KMS-11 (cell line): Measurements from ENCODE around the gene FOXN3.

Experiments
- H2AFZ ChIP-seq: fragments of 200-600 bp; sonication (generic); 2 replicates; pipeline ENCODE4 v1.6.1; 2016; ENCODE audit warnings: antibody characterized with exemption, mixed run types, low read depth
- H3K27ac ChIP-seq: fragments of 200-600 bp; sonication (generic); 2 replicates; pipeline ENCODE4 v1.6.1; 2016; ENCODE audit warnings: mild to moderate bottlenecking, mixed run types
- H3K27me3 ChIP-seq: fragments of 200-600 bp; sonication (generic); 2 replicates; pipeline ENCODE4 v1.6.1; 2017; ENCODE audit warnings: mild to moderate bottlenecking, low read depth, mixed run types, moderate library complexity; ENCODE audit not compliant: insufficient read depth
- H3K36me3 ChIP-seq: fragments of 200-600 bp; sonication (generic); 2 replicates; pipeline ENCODE4 v1.6.1; 2017; ENCODE audit warnings: mild to moderate bottlenecking, mixed run types; ENCODE audit not compliant: insufficient read depth
- H3K4me1 ChIP-seq: fragments of 200-600 bp; sonication (generic); 2 replicates; pipeline ENCODE4 v1.6.1; 2016; ENCODE audit warnings: mild to moderate bottlenecking, low read depth, mixed run types; ENCODE audit not compliant: poor library complexity, severe bottlenecking
- H3K4me2 ChIP-seq: fragments of 200-600 bp; sonication (generic); 2 replicates; pipeline ENCODE4 v1.7.0; 2016; ENCODE audit warnings: mild to moderate bottlenecking, mixed run types
- H3K4me3 ChIP-seq: fragments of 200-600 bp; sonication (generic); IDR thresholded peaks from 2 replicates; pipeline ENCODE4 v1.6.1; 2017; ENCODE audit warnings: low read depth, low read length, mixed read lengths; ENCODE audit not compliant: insufficient read depth
- H3K79me2 ChIP-seq: fragments of 200-600 bp; sonication (generic); 2 replicates; pipeline ENCODE4 v1.6.1; 2016; ENCODE audit warnings: low read depth, mixed run types; ENCODE audit not compliant: insufficient read depth
- H3K9ac ChIP-seq: fragments of 200-600 bp; sonication (generic); 2 replicates; pipeline ENCODE4 v1.6.1; 2016; ENCODE audit warnings: mild to moderate bottlenecking, mixed run types
- H4K20me1 ChIP-seq: fragments of 200-600 bp; sonication (generic); 2 replicates; pipeline ENCODE4 v1.6.1; 2016; ENCODE audit warnings: mild to moderate bottlenecking, mixed run types; ENCODE audit not compliant: insufficient read depth
- CTCF ChIP-seq: fragments of 200-600 bp; sonication (generic); conservative IDR thresholded peaks from 2 replicates; pipeline ENCODE4 v1.6.1; 2017; ENCODE audit warnings: low read depth, mild to moderate bottlenecking, antibody characterized with exemption, low read length, moderate library complexity, mixed read lengths

The FOXN3 gene

GRCh38 chr14:89242652-89243279 lies 174.3 kb downstream of the FOXN3 start:
- no peak overlapping the region for H3K27ac ChIP-seq
- H3K9ac ChIP-seq, result no peak overlapping the region
- no peaks in the 10 kb centered on the region for H3K36me3 ChIP-seq
- H4K20me1 ChIP-seq, result no peaks in the 10 kb centered on the region
- no peak for TF ChIP-seq CTCF
- H3K27me3 ChIP-seq, result no peaks in the 10 kb centered on the region
- H2AFZ ChIP-seq, result no peak overlapping the region
- no peak overlapping the region for H3K4me3 ChIP-seq
- no peaks in the 10 kb centered on the region for H3K79me2 ChIP-seq
- no peak overlapping the region for H3K4me2 ChIP-seq
- H3K4me1 ChIP-seq, result no peaks in the 10 kb centered on the region

- no peaks in the 10 kb centered on the region for H3K79me2 ChIP-seq
- H3K4me2 ChIP-seq, result no peak overlapping the region
- H4K20me1 ChIP-seq, result no peaks in the 10 kb centered on the region
- no peak overlapping the region for H3K4me3 ChIP-seq
- no peak overlapping the region for H2AFZ ChIP-seq
- no peaks in the 10 kb centered on the region for H3K4me1 ChIP-seq
- no peak for TF ChIP-seq CTCF
- H3K27ac ChIP-seq, result no peak overlapping the region
- H3K27me3 ChIP-seq, result no peaks in the 10 kb centered on the region
- H3K36me3 ChIP-seq, result no peaks in the 10 kb centered on the region
- H3K9ac ChIP-seq, result no peak overlapping the region
Observed at GRCh38 chr14:89241934-89242651, 174.9 kb downstream of the FOXN3 start.

GRCh38 chr14:89241257-89241656 lies 175.8 kb downstream of the FOXN3 start:
- Histone ChIP-seq H3K4me1 (no peaks in the 10 kb centered on the region), H3K4me3 (no peak overlapping the region), H4K20me1 (no peaks in the 10 kb centered on the region), H3K4me2 (no peak overlapping the region), H3K36me3 (no peaks in the 10 kb centered on the region), H2AFZ (no peak overlapping the region), H3K27me3 (no peaks in the 10 kb centered on the region), H3K9ac (no peak overlapping the region), H3K79me2 (no peaks in the 10 kb centered on the region), H3K27ac (no peak overlapping the region)
- TF ChIP-seq CTCF, result no peak

- no peaks in the 10 kb centered on the region for H3K79me2 ChIP-seq
- H3K4me2 ChIP-seq, result no peak overlapping the region
- no peak overlapping the region for H3K9ac ChIP-seq
- H3K4me1 ChIP-seq, result no peaks in the 10 kb centered on the region
- H3K27me3 ChIP-seq, result no peaks in the 10 kb centered on the region
- H2AFZ ChIP-seq, result no peak overlapping the region
- no peaks in the 10 kb centered on the region for H3K36me3 ChIP-seq
- H4K20me1 ChIP-seq, result no peaks in the 10 kb centered on the region
- no peak overlapping the region for H3K4me3 ChIP-seq
- TF ChIP-seq CTCF, result no peak
- H3K27ac ChIP-seq, result no peak overlapping the region
Observed at GRCh38 chr14:89240414-89240813, 176.6 kb downstream of the FOXN3 start.
